Activated CD4-positive, alpha-beta T cell treated with anti-CD3 and anti-CD28 coated beads for 1 hour (primary cell): Measurements from ENCODE around the gene UNC13A.
"Not testable (repeated sequence)": the region's sequence is repeated elsewhere in the genome, so short reads cannot be mapped to it uniquely, and the experiment has no call there.

Source experiments
- DNase-seq: peaks from one replicate; pipeline ENCODE4 v3.0.0-alpha.2; 2020

The UNC13A gene

GRCh38 chr19:17599780-17600179, 88.4 kb downstream of the UNC13A start:
- no peak for DNase-seq

- no peak for DNase-seq
Measured at GRCh38 chr19:17598953-17599352, 89.2 kb downstream of the UNC13A start.

DNA sequence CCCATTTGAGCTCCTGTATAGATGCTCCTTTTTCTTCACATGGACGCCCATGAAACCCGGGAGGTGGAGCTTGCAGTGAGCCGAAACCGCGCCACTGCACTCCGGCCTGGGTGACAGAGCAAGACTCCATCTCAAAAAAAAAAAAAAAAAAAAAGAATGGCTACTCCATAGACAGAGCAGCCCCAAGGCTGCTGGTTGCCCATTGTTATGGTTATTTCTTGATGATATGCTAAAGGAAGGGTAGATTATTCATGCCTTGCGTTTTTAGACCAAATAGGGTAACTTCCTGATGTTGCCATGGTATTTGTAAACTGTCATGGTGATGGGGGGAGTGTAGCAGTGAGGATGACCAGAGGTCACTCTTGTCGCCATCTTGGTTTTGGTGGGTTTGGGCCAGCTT, 90.1 kb downstream of the UNC13A start:
- DNase-seq = not testable (repeated sequence)

- DNase-seq = not testable (repeated sequence)
Measured at GRCh38 chr19:17594296-17594695, 93.9 kb downstream of the UNC13A start.

- DNase-seq = no peak
Measured at GRCh38 chr19:17590866-17591265, 97.3 kb downstream of the UNC13A start.

- DNase-seq = not testable (repeated sequence)
Measured at GRCh38 chr19:17585395-17585794, 102.8 kb downstream of the UNC13A start.

- no peak for DNase-seq
Measured at GRCh38 chr19:17584132-17584531, 104.0 kb downstream of the UNC13A start.

DNA sequence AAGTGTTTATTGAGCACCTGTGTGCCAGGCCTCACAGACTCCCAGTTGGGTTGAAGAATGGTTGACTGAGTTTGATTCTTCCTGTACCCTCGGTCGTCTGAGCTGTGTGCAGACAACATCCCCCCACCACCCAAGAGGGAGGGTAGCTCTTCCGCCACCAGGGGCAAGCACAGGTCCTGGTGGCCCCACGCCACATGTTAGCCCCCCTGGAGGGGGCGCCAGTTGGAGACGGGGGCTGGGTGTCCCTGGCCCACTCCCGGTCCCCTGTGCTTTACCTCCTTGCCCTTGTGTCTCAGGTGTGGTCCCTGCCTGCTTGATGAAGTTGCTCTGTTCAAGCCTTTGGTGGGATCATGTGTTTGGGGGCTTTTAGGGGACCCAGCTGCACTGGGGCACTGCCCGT, 105.5 kb downstream of the UNC13A start:
- no peak for DNase-seq

GRCh38 chr19:17581211-17581874, 106.8 kb downstream of the UNC13A start:
- DNase-seq = no peak

- DNase-seq = no peak
Measured at GRCh38 chr19:17580470-17581144, 107.5 kb downstream of the UNC13A start.

DNA sequence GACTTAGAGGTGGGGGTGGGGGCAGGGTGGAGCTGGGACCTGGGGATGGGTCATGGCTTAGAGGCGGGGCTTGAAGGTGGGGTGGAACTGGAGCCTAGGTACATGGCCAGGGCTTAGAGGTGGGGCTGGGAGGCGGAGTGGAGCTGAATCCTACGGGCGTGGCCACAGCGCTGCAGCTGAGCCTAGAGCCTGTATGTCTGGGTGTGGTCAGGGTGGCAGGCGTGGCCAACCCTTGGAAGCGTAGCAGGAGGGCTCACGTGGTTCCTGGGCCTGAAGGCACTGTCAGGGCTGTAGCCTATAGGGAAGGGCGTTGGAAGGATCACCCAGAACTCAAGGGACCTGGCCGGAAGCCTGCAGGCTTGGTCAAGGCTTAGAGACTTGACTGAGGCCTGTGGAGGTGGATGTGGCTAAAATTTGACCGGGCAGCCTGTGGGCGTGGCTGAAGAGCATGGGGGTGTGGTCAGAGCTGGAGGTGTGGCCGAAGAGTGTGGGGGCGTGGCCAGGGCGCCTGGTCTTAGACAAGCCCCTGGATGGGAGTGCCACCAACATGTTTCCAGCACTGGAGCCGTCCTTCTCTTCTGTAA, 108.4 kb downstream of the UNC13A start:
- DNase-seq = no peak

DNA sequence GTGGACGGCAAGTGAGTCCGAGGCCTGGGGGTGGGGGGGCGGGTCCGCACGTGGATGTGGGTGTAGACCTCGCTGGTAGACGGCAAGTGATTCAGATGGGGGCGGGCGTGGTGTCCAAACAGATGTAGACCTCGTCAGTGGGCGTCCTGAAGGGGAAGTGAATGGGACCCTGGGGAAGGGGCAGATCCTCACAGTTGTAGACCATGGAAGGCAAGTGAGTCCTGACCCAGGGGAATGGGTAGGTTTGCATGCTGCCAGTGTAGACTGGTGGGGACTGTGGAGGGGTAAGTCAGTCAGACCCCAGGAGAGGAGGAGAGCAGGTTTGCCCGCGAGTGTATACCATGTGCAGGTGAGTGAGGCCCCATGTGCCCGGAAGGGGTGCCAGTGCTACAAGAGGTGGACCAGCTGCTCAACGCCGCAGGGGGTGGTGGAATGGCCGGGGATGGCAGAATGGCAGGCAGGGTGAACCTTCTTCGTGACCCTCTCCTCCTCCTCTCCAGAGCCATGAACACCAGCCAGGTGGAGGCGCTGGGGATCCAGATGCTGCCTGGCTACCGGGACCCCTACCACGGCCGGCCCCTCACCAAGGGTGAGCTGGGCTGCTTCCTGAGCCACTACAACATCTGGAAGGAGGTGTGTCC, 110.6 kb downstream of the UNC13A start:
- no peak for DNase-seq

DNA sequence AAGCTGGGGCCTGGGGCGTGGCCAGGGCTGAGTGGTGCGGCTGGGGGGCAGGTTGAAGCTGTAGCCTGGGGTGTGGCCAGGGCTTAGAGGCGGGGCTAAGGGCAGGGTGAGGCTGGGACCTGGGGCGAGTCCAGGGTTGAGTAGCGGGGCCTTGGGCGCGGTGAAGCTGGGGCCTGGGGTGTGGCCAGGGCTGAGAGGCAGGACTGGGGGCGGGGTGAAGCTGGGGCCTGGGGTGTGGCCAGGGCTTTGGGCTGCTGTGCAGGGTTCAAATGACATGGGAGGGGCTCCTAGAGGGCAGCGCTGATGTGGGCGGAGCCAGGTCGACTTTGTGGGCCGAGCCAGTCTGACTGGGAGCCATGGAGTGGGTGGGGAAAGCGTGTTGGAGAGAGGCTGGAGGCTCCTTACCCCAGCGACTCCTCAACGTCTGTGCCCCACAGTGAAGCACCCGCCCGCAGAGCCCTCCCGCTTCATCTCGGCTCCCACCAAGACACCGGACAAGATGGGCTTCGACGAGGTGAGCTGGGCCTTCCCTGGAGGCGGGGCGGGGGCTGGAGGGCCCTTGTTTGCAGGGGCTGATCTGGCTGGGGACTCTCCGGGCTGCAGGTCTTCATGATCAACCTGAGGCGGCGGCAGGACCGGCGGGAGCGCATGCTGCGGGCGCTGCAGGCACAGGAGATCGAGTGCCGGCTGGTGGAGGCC, 111.2 kb downstream of the UNC13A start:
- no peak for DNase-seq

- no peak for DNase-seq
Measured at GRCh38 chr19:17575871-17576757, 112.0 kb downstream of the UNC13A start.

- DNase-seq = no peak
Measured at GRCh38 chr19:17572638-17573037, 115.5 kb downstream of the UNC13A start.

DNA sequence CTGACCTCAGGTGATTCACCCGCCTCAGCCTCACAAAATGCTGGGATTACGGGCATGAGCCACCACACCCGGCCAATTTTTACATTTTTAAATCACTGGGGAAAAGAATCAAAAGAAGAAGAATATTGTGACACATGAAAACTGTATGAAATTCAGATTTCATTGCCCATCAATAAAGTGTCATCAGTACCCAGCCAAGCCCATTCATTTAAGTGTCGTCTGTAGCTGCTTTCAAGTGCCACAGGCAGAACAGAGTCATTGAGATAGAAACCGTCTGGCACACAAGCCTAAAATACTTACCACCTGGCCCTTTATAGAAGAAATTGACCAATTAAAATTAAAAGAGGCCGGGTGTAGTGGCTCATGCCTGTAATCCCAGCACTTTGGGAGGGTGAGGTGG, 117.4 kb downstream of the UNC13A start:
- DNase-seq = no peak

- DNase-seq = not testable (repeated sequence)
Measured at GRCh38 chr19:17570291-17570690, 117.9 kb downstream of the UNC13A start.

DNA sequence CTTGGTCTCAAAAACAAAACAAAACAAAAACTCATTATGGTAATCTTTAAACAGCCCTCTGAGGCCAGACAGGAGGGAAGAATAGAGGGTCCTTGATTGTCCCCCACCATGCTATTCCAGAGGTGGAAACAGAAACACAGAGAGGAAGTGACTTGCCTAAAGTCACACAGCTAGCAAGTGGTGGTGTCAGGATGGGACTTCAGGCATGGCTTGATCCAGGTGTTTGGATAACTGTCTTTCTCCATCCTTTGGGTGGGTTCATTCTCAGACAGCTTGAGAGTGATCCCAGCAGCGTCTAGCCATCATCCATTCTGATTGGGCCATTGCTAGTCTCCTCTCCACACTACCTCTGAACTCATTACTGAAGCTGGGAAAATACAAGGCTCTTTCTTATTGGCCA, 120.2 kb downstream of the UNC13A start:
- DNase-seq = no peak

DNA sequence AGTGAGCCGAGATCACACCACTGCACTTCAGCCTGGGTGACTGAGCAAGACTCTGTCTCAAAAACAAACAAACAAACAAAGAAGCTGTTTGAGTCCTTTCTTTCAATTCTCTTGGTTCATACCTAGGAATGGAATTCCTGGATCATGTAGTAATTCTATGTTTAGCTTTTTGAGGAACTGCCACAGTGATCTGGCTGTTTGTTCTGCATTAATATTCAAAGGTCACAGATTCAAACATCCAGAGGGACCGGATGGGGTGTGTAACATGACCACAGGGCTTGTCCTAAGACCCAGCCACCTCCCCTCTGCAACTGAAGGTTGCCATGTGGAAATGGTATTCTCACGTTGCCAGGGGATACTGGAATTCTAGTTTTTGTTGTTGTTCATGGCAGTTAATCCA, 122.5 kb downstream of the UNC13A start:
- DNase-seq = no peak

DNA sequence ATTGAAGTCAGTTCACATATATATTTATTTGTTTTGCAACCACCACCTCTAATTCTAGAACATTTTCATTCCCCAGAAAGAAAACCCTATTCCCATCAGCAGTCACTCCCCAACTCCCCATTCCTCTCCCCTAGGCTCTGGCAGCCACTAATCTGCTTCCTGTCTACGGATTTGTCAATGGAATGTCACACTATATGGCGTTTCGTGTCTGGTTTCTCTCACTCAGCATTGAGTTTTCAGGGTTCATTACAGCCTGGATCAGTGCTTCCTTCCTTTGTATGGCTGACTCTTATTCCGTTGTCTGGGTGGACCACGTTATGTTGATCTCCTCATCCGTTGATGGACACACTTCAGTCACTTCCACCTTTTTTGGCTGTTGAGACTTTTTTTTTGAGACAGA, 123.4 kb downstream of the UNC13A start:
- no peak for DNase-seq

DNA sequence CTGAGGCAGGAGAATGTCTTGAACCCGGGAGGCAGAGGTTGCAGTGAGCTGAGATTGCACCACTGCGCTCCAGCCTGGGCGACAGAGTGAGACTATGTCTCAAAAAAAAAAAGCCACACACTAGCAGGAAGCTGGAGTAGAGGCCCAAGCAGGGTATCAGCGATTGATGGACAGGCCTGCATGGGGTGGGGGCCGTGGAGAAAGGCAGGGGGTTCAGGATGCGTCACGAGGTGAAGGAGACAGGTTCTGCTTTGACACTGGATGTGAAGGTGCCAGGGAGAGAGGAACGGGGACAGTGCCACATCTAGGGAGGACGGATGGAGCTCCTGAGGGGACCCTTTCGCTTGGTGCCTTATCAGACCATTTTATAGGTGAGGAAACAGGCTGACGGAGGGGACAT, 125.6 kb downstream of the UNC13A start:
- DNase-seq = no peak

DNA sequence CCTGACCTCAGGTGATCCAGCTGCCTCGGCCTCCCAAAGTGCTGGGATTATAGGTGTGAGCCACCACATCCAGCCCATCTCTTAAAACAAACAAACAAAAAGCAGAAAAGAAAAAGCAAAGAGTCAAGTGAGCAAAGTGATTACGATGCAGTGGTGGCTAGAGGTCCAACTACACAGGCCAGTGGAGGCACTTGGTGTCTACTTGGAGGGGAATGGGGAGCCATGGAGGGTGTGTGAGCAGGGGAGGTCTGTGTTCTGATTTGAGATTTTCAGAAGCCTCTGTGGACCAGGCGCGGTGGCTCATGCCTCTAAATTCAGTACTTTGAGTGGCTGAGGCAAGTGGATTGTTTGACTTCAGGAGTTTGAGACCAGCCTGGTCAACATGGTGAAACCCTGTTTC, 126.1 kb downstream of the UNC13A start:
- no peak for DNase-seq
